Mesothelial cell of epicardium (in vitro differentiated cells): ENCODE data around the gene PRKN. TPM values are rescaled to one million over a fixed set of nuclear protein-coding genes. Genes with fewer than 3 reads are reported as not detected.

Source experiments
- DNase-seq, 2 experiments: peaks; one replicate each; pipeline ENCODE4 v3.0.0; 2021; ENCODE audit warnings: low spot score in 2 of 2; ENCODE audit not compliant: unreplicated experiment in 2 of 2
- H3K27ac Mint-ChIP-seq: 2 replicates; pipeline ENCODE4 v1.8.0; 2021; ENCODE audit warnings: mixed read lengths
- H3K27me3 Mint-ChIP-seq: 2 replicates; pipeline ENCODE4 v1.8.0; 2021; ENCODE audit warnings: low read depth, mixed read lengths
- H3K36me3 Mint-ChIP-seq: 2 replicates; pipeline ENCODE4 v1.8.0; 2021; ENCODE audit warnings: mixed read lengths
- H3K4me1 Mint-ChIP-seq: 2 replicates; pipeline ENCODE4 v1.8.0; 2021; ENCODE audit warnings: mixed read lengths
- H3K4me3 Mint-ChIP-seq: 2 replicates; pipeline ENCODE4 v1.8.0; 2021; ENCODE audit warnings: mild to moderate bottlenecking, moderate library complexity, mixed read lengths
- H3K9me3 Mint-ChIP-seq: 2 replicates; pipeline ENCODE4 v1.8.0; 2021; ENCODE audit warnings: mixed read lengths
- CTCF ChIP-seq: fragments of 200-600 bp; sonication (generic); IDR thresholded peaks from one replicate; pipeline ENCODE4 v1.5.0; 2021; ENCODE audit warnings: antibody characterized with exemption; ENCODE audit not compliant: unreplicated experiment
- total RNA-seq: library from RNA; stranded (reverse); gene quantifications from 3 replicates; pipeline ENCODE4 v1.2.1, GENCODE V29; 2021

The PRKN gene
- total RNA-seq, 1 donor from 2014 or later = 7.6 TPM

- no peaks in the 10 kb centered on the region for H3K36me3 Mint-ChIP-seq
- H3K9me3 Mint-ChIP-seq = peaks cover 5% of the 10 kb centered on the region
- H3K27ac Mint-ChIP-seq = no peak overlapping the region
- no peak overlapping the region for H3K4me3 Mint-ChIP-seq
- H3K27me3 Mint-ChIP-seq = peaks cover 5% of the 10 kb centered on the region
- DNase-seq = no peak
- no peaks in the 10 kb centered on the region for H3K4me1 Mint-ChIP-seq
- TF ChIP-seq CTCF = no peak
Observed at GRCh38 chr6:161637658-161638057, 1089.9 kb downstream of the PRKN start.

GRCh38 chr6:161636882-161637430, 1090.6 kb downstream of the PRKN start:
- peaks cover 5% of the 10 kb centered on the region for H3K9me3 Mint-ChIP-seq
- no peak overlapping the region for H3K27ac Mint-ChIP-seq
- peaks cover 2% of the 10 kb centered on the region for H3K4me1 Mint-ChIP-seq
- no peaks in the 10 kb centered on the region for H3K36me3 Mint-ChIP-seq
- no peak overlapping the region for H3K4me3 Mint-ChIP-seq
- no peak for TF ChIP-seq CTCF
- H3K27me3 Mint-ChIP-seq = peaks cover 5% of the 10 kb centered on the region
- DNase-seq = no peak

- Mint-ChIP-seq H3K9me3 (peaks cover 5% of the 10 kb centered on the region), H3K4me1 (peaks cover 12% of the 10 kb centered on the region), H3K36me3 (no peaks in the 10 kb centered on the region), H3K4me3 (no peak overlapping the region), H3K27ac (no peak overlapping the region), H3K27me3 (peaks cover 5% of the 10 kb centered on the region)
- no peak for TF ChIP-seq CTCF
- DNase-seq = no peak
Observed at GRCh38 chr6:161635975-161636374, 1091.6 kb downstream of the PRKN start.

- no peak overlapping the region for H3K27ac Mint-ChIP-seq
- H3K9me3 Mint-ChIP-seq = peaks cover 5% of the 10 kb centered on the region
- H3K27me3 Mint-ChIP-seq = peaks cover 1% of the 10 kb centered on the region
- H3K4me1 Mint-ChIP-seq = peaks cover 16% of the 10 kb centered on the region
- no peak for TF ChIP-seq CTCF
- no peaks in the 10 kb centered on the region for H3K36me3 Mint-ChIP-seq
- no peak overlapping the region for H3K4me3 Mint-ChIP-seq
- DNase-seq = no peak
Observed at GRCh38 chr6:161634916-161635315, 1092.7 kb downstream of the PRKN start.

- H3K9me3 Mint-ChIP-seq = peaks cover 5% of the 10 kb centered on the region
- H3K4me1 Mint-ChIP-seq = peaks cover 16% of the 10 kb centered on the region
- peak overlapping the region; percentile 66 for H3K27ac Mint-ChIP-seq
- DNase-seq = no peak
- TF ChIP-seq CTCF = no peak
- no peak overlapping the region for H3K4me3 Mint-ChIP-seq
- peaks cover 1% of the 10 kb centered on the region for H3K27me3 Mint-ChIP-seq
- no peaks in the 10 kb centered on the region for H3K36me3 Mint-ChIP-seq
Observed at GRCh38 chr6:161631676-161632194, 1095.8 kb downstream of the PRKN start.

- Mint-ChIP-seq H3K4me1 (peaks cover 16% of the 10 kb centered on the region), H3K36me3 (no peaks in the 10 kb centered on the region), H3K4me3 (no peak overlapping the region), H3K27ac (no peak overlapping the region), H3K27me3 (peaks cover 1% of the 10 kb centered on the region), H3K9me3 (peaks cover 9% of the 10 kb centered on the region)
- DNase-seq = no peak
- no peak for TF ChIP-seq CTCF
Observed at GRCh38 chr6:161630674-161631073, 1096.9 kb downstream of the PRKN start.
